Measurements from ENCODE around the gene MS4A4E. TPM values are rescaled to one million over a fixed set of nuclear protein-coding genes. Genes with fewer than 3 reads are reported as not detected.

MS4A4E gene
- total RNA-seq, 2 donors from 2014 or later = 0.31 TPM; not detected in 1

DNA sequence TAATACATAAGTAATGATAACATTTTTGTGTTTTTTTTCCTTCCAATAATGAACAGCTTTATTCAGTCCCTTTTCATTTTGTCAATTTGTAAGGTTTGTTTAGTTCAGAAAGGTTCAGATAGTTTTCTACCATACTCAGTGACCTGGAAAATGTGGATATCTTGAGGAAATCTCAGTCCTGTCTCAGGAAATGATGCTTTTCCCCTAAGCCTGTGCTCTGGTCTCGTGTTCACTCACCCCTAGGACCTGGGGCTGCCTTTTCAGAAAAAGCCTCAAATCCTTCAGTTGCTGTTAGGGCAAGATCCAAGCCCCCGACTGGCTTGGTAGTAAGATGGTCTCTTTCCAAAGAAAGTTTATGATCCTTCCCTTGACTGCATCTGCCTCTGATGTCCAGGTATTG, 81.8 kb downstream of the MS4A4E start:
- H3K4me3 ChIP-seq (ENCODE audit: low read length) = no peak overlapping the region
- no peaks in the 10 kb centered on the region for H3K4me1 Mint-ChIP-seq
- no peak overlapping the region for H3K9ac ChIP-seq (ENCODE audit: extremely low read depth, low read length, poor library complexity, severe bottlenecking)
- no peaks in the 10 kb centered on the region for H3K27me3 Mint-ChIP-seq (ENCODE audit: insufficient read depth)
- H3K27ac Mint-ChIP-seq = no peak overlapping the region
- no peak for DNase-seq
- H3K9me3 Mint-ChIP-seq = peaks cover 8% of the 10 kb centered on the region
- no peaks in the 10 kb centered on the region for H3K36me3 ChIP-seq (ENCODE audit: control insufficient read depth, insufficient read depth, low read length)
- no peak overlapping the region for H3K4me3 Mint-ChIP-seq
- H3K36me3 Mint-ChIP-seq (ENCODE audit: low read depth) = no peaks in the 10 kb centered on the region
- H3K27ac ChIP-seq (ENCODE audit: low read depth, low read length) = no peak overlapping the region
- 85 to 100% methylated on average over 1 to 2 of the region's 2 CpGs for WGBS, 2 experiments (ENCODE audit: insufficient coverage in 1 of 2, insufficient read length in 1 of 2)
- TF ChIP-seq, protein P1, sequence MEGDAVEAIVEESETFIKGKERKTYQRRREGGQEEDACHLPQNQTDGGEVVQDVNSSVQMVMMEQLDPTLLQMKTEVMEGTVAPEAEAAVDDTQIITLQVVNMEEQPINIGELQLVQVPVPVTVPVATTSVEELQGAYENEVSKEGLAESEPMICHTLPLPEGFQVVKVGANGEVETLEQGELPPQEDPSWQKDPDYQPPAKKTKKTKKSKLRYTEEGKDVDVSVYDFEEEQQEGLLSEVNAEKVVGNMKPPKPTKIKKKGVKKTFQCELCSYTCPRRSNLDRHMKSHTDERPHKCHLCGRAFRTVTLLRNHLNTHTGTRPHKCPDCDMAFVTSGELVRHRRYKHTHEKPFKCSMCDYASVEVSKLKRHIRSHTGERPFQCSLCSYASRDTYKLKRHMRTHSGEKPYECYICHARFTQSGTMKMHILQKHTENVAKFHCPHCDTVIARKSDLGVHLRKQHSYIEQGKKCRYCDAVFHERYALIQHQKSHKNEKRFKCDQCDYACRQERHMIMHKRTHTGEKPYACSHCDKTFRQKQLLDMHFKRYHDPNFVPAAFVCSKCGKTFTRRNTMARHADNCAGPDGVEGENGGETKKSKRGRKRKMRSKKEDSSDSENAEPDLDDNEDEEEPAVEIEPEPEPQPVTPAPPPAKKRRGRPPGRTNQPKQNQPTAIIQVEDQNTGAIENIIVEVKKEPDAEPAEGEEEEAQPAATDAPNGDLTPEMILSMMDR (conservative IDR thresholded peaks at IDR 0.05) = no peak
- H3K27me3 ChIP-seq (ENCODE audit: control insufficient read depth, insufficient read depth, low read length, poor library complexity, severe bottlenecking) = no peaks in the 10 kb centered on the region
- no peaks in the 10 kb centered on the region for H3K4me1 ChIP-seq (ENCODE audit: control insufficient read depth, insufficient read depth, low read length)
- H3K9me3 ChIP-seq (ENCODE audit: control insufficient read depth, low read length) = peaks cover 3% of the 10 kb centered on the region

GRCh38 chr11:60159868-60160267, 83.1 kb downstream of the MS4A4E start:
- Mint-ChIP-seq H3K4me1 (no peaks in the 10 kb centered on the region), H3K27ac (no peak overlapping the region), H3K36me3 (ENCODE audit: low read depth) (no peaks in the 10 kb centered on the region), H3K4me3 (no peak overlapping the region), H3K27me3 (ENCODE audit: insufficient read depth) (no peaks in the 10 kb centered on the region), H3K9me3 (no peaks in the 10 kb centered on the region)
- no peaks in the 10 kb centered on the region for H3K36me3 ChIP-seq (ENCODE audit: control insufficient read depth, insufficient read depth, low read length)
- no peak overlapping the region for H3K27ac ChIP-seq (ENCODE audit: low read depth, low read length)
- 75 to 91% methylated on average over 1 of the region's 1 CpG for WGBS, 2 experiments (ENCODE audit: insufficient coverage in 1 of 2, insufficient read length in 1 of 2)
- no peak for DNase-seq
- H3K9ac ChIP-seq (ENCODE audit: extremely low read depth, low read length, poor library complexity, severe bottlenecking) = no peak overlapping the region
- H3K4me1 ChIP-seq (ENCODE audit: control insufficient read depth, insufficient read depth, low read length) = no peaks in the 10 kb centered on the region
- no peak overlapping the region for H3K4me3 ChIP-seq (ENCODE audit: low read length)
- H3K27me3 ChIP-seq (ENCODE audit: control insufficient read depth, insufficient read depth, low read length, poor library complexity, severe bottlenecking) = no peaks in the 10 kb centered on the region
- TF ChIP-seq, protein P1 (conservative IDR thresholded peaks at IDR 0.05) = no peak
- peaks cover 8% of the 10 kb centered on the region for H3K9me3 ChIP-seq (ENCODE audit: control insufficient read depth, low read length)

DNA sequence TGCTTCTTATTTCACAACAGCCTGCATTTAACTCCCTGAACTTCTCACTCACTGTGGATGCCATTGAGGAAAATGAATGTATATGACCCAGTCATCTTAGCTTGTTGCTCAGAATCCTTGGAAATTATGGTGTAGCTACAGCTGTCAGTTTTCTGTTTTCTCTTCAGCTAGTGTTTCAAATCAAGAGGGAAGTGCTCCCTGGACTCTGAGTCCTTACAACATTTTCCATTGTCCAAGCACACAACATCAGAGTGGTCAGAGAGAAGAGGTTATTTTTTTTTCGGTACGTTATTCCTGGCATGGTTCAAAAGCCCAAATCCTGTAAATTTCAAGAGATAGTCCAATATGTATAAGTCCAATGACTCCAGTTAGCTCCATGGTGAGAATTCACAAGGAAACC, 83.7 kb downstream of the MS4A4E start:
- WGBS, 2 experiments (ENCODE audit: insufficient coverage in 1 of 2, insufficient read length in 1 of 2) = 83% methylated on average over 2 of the region's 2 CpGs; no CpG with 5 or more reads in 1 of the 2 experiments
- TF ChIP-seq, protein P1 (conservative IDR thresholded peaks at IDR 0.05) = no peak
- H3K4me1 Mint-ChIP-seq = no peaks in the 10 kb centered on the region
- no peak overlapping the region for H3K27ac ChIP-seq (ENCODE audit: low read depth, low read length)
- DNase-seq = no peak
- no peak overlapping the region for H3K27ac Mint-ChIP-seq
- H3K4me3 ChIP-seq (ENCODE audit: low read length) = no peak overlapping the region
- no peaks in the 10 kb centered on the region for H3K9me3 Mint-ChIP-seq
- no peak overlapping the region for H3K9ac ChIP-seq (ENCODE audit: extremely low read depth, low read length, poor library complexity, severe bottlenecking)
- H3K9me3 ChIP-seq (ENCODE audit: control insufficient read depth, low read length) = peaks cover 8% of the 10 kb centered on the region
- no peaks in the 10 kb centered on the region for H3K36me3 ChIP-seq (ENCODE audit: control insufficient read depth, insufficient read depth, low read length)
- H3K4me3 Mint-ChIP-seq = no peak overlapping the region
- H3K4me1 ChIP-seq (ENCODE audit: control insufficient read depth, insufficient read depth, low read length) = no peaks in the 10 kb centered on the region
- H3K27me3 ChIP-seq (ENCODE audit: control insufficient read depth, insufficient read depth, low read length, poor library complexity, severe bottlenecking) = no peaks in the 10 kb centered on the region
- no peaks in the 10 kb centered on the region for H3K36me3 Mint-ChIP-seq (ENCODE audit: low read depth)
- H3K27me3 Mint-ChIP-seq (ENCODE audit: insufficient read depth) = no peaks in the 10 kb centered on the region
